HG02588 (cell line): ENCODE data around the gene NCOA6.

Experiments used
- ATAC-seq: cut with Tn5 transposase; IDR thresholded peaks from one replicate; pipeline ENCODE4 v1.9.1; 2021; ENCODE audit warnings: mild to moderate bottlenecking, moderate library complexity; ENCODE audit not compliant: unreplicated experiment

The NCOA6 gene

GRCh38 chr20:34705397-34706301 is 119.8 kb downstream of the NCOA6 start:
- no peak for ATAC-seq

- no peak for ATAC-seq
These were observed 120.4 kb downstream of the NCOA6 start for GRCh38 chr20:34705008-34705396.

GRCh38 chr20:34704177-34705007 is 121.1 kb downstream of the NCOA6 start, which contains the start of gene TP53INP2:
TSS of gene TP53INP2 (plus strand) at chr20:34704344. CDS start at chr20:34708740, 4,396 bp downstream.
- peak; percentile 55 for ATAC-seq

GRCh38 chr20:34703424-34704176 is 121.9 kb downstream of the NCOA6 start:
- ATAC-seq = peak; percentile 3

- ATAC-seq = no peak
These were observed 122.4 kb downstream of the NCOA6 start for GRCh38 chr20:34703061-34703423.

- no peak for ATAC-seq
These were observed 123.9 kb downstream of the NCOA6 start for GRCh38 chr20:34701405-34702085.

- ATAC-seq = no peak
These were observed 132.0 kb downstream of the NCOA6 start for GRCh38 chr20:34693414-34693813.

- no peak for ATAC-seq
These were observed 133.6 kb downstream of the NCOA6 start for GRCh38 chr20:34691838-34692237.

GRCh38 chr20:34689486-34689885 is 136.0 kb downstream of the NCOA6 start:
- no peak for ATAC-seq

GRCh38 chr20:34683667-34684066 is 141.8 kb downstream of the NCOA6 start:
- ATAC-seq = no peak

- no peak for ATAC-seq
These were observed 144.8 kb downstream of the NCOA6 start for GRCh38 chr20:34680586-34681175.

GRCh38 chr20:34676642-34677373 is 148.6 kb downstream of the NCOA6 start, which contains the start of gene PIGU:
TSS of gene PIGU (minus strand) at chr20:34677092. CDS start at chr20:34677085, 7 bp downstream.
- ATAC-seq = peak; percentile 91

- ATAC-seq = no peak
These were observed 149.3 kb downstream of the NCOA6 start for GRCh38 chr20:34675993-34676641.

GRCh38 chr20:34675561-34675960 is 149.9 kb downstream of the NCOA6 start:
- no peak for ATAC-seq

- ATAC-seq = no peak
These were observed 152.0 kb downstream of the NCOA6 start for GRCh38 chr20:34673412-34673811.

- ATAC-seq = no peak
These were observed 156.4 kb downstream of the NCOA6 start for GRCh38 chr20:34669094-34669493.
